Cerebellar cortex (tissue), 1 donor: ENCODE results near the gene TNFAIP2.
"Not testable (repeated sequence)": the region's sequence is repeated elsewhere in the genome, so short reads cannot be mapped to it uniquely, and the experiment has no call there.

Experiments
- DNase-seq: peaks from one replicate; pipeline ENCODE4 v3.0.0-alpha.2; 2015; ENCODE audit warnings: low spot score

TNFAIP2 gene

DNA sequence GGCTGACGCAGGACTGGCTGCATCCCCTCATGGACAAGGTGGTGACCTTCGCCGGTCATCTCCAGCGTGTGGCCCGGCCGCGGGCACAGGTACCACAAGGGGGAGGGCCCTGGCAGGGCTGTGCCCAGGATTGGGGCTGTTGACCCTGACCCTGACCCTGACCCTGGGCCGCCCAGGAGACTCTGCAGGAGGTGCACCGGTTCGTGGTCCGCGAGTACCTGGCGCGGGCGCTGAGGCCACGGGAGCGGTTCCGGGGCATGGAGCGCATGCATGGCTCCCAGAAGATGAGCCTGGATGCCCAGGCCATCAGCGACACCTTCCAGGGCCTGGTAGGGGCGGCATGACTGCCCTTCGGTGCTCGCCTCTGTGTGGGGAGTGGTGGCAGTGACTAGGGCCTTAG lies 15.8 kb upstream of the TNFAIP2 start:
- DNase-seq = no peak

DNA sequence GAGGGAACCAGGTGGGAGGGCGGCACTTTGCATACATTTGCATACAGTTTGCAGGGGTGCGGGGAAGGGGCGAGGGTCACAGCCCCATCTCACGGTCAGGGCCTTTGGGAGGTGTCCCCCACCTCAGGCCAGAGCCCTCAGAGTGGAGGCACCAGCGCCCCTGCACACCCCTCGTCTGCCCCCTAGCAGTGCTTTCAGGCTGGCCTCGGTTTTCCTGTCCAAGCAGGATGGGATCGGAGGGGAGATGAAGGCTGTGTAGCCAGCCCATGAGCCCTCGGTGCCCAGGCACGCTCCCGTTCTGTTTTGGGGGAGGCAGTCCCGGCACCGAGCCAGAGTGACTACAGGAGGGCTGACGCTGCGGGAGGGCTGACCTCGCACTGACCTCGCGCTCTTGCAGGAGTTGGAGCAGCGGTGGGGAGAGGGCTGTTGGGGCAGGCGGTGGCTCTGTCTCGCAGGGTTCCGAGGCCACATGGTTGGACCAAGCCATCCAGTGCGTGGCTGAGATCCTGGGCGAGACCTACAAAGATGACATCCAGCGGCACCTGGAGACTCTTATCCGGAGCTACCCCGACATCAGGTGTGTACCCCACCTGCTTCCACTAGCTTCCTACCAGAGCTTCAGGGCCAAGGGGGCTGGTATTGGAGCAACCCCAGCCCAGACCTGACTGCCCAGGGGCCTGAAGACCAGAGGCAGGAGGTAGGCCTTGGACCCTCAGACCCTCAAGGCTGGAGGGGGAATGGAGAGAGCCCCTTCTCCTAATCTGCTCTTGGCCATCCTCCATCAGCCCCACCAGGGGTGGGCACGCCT lies 15.1 kb upstream of the TNFAIP2 start:
- DNase-seq = no peak

GRCh38 chr14:103108749-103109207 lies 14.5 kb upstream of the TNFAIP2 start:
- DNase-seq = no peak

- DNase-seq = no peak
Measured at GRCh38 chr14:103109535-103110441, 13.5 kb upstream of the TNFAIP2 start.

- no peak for DNase-seq
Measured at GRCh38 chr14:103110681-103111231, 12.5 kb upstream of the TNFAIP2 start.

DNA sequence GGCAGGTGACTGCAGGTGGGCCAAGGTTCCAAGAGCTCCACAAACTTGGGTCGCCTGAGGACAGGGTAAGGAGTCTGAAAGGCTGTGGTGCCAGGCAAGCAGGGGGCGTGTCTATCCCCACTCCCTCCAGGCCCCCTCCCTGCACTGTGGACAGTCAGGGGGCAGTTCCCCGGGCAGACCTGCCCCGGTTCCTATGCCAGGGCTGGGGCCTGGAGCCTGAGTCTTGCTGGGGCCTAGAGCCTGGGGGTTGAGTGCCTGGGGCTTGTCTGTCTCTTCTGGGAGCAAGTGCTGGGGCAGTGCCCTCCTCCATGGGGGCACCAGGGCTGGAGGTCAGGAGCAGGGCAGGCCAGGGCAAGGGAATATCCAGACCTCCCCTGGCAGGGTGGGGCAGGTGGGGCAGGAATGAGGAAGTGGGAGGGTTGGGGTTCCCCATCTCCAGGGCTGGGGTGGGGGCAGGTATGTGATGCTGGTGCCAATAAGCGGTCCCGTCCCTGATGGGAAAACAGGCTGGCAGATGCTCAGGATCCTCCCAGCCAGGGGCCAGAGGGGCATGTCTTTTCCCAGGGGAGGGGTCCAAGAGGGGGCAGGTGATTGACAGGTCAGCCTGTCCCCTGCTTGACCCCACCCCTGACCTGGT lies 11.9 kb upstream of the TNFAIP2 start:
- DNase-seq = no peak

GRCh38 chr14:103112400-103113243 lies 10.6 kb upstream of the TNFAIP2 start:
- DNase-seq = no peak

- DNase-seq = no peak
Measured at GRCh38 chr14:103113303-103113702, 10.0 kb upstream of the TNFAIP2 start.

- DNase-seq = no peak
Measured at GRCh38 chr14:103113774-103114173, 9.5 kb upstream of the TNFAIP2 start.

DNA sequence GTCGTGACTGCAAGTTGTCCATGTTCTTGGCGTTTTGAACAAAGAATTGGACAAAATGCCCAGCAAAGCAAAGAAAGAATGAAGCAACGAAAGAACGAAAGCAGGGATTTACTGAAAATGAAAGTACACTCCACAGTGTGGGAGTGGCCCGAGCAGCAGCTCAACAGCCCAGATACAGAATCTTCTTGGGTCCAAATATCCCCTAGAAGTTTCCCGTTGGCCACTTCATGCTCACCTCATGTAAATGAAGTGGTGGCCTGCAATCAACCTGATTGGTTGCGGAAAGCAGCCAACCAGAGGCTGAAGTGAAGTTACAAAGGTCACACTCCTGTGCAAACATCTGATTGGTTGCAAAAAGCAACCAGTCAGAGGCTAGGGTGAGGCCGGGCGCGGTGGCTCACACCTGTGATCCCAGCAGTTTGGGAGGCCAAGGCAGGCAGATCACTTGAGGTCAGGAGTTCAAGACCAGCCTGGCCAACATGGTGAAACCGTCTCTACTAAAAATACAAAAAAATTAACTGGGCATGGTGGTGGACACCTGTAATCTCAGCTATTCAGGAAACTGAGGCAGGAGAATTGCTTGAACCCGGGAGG lies 8.1 kb upstream of the TNFAIP2 start:
- DNase-seq = not testable (repeated sequence)

GRCh38 chr14:103115845-103116572 lies 7.3 kb upstream of the TNFAIP2 start:
- no peak for DNase-seq

GRCh38 chr14:103116636-103117035 lies 6.6 kb upstream of the TNFAIP2 start:
- no peak for DNase-seq

GRCh38 chr14:103117499-103117898 lies 5.8 kb upstream of the TNFAIP2 start:
- DNase-seq = not testable (repeated sequence)

GRCh38 chr14:103118018-103118662 lies 5.1 kb upstream of the TNFAIP2 start:
- no peak for DNase-seq

DNA sequence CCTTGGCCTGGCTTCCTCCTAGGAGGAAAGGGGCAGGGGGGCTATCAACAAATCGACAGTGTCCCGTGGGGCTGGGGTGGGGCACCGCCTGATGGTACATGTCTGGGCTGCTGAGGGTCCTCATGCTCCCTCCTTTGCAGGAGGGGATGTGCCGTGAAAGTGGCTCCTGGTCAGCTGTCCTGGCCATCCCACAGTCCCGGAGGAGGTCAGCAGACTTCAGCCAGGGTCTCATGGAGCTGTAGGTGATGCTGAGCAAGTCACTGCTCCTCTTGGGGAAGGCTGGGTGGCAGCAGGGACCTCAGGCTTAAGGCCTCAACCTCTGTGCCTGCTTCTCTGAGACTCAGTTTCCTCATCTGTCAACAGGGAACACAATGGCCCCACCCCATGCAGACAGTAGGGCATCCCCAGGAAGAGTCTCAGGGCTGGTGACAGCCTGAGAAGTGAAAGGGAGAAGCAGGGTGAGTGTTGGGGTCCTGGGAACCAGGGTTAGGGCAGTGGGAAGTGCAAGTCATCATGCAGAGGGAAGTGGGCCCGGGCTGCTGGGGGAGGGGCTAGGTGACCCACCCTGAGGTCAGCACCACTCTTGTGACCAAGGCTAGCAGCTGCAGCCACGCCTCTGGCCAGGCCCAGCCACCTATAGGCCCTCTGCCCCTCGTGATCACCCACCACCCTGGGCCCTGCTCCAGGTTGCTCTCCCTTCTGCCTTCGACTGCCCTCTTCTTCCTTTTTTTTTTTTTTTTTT lies 4.4 kb upstream of the TNFAIP2 start:
- no peak for DNase-seq

GRCh38 chr14:103119527-103119926 lies 3.7 kb upstream of the TNFAIP2 start:
- not testable (repeated sequence) for DNase-seq

DNA sequence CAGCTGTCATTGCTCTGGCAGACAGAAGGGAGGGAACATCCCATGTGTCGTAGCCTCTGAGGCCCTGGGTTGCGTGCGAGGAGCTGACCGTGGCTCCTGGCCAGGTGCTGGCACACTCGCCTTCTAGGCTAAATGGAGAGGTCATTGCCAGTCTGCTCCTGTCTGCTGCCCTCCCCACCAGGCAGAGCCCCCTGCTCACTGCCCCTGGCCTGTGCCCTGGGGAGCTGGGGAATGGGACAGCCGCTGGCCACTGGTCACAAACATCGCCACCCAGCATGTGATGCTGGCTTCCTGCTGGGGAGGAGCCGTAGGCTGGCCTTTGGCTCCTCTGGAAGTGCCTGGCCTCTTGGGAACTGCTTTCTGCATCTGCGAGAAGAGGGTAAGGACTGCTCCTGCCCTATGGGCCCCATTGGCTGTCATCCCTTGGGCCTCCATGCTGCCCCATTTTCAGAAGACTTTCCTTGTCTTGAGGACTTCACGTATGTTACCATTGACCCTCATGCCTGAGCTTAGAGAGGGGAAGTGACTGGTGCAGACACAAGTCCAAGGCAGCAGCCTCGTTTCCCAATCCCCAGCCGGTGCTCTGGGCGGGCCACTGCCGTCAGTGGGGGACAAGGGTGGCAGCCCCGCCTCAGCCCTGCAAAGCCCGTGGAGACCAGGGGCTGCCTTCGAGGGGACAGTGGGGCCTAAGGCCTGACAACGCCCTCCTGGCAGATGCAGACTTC lies 2.0 kb upstream of the TNFAIP2 start:
- DNase-seq = no peak
